ENCODE data around the gene PEX5L.

PEX5L gene

GRCh38 chr3:179769411-179770247 is 267.1 kb downstream of the PEX5L start:
- no peak for DNase-seq (ENCODE audit: low read depth)

GRCh38 chr3:179768080-179768479 is 268.7 kb downstream of the PEX5L start:
- DNase-seq (ENCODE audit: low read depth) = peak; percentile 58

- no peak for DNase-seq (ENCODE audit: low read depth)
Observed at GRCh38 chr3:179766416-179767133, 270.2 kb downstream of the PEX5L start.

GRCh38 chr3:179765396-179765795 is 271.3 kb downstream of the PEX5L start:
- no peak for DNase-seq (ENCODE audit: low read depth)

- DNase-seq (ENCODE audit: low read depth) = peak; percentile 51
Observed at GRCh38 chr3:179760944-179761343, 275.8 kb downstream of the PEX5L start.

GRCh38 chr3:179750720-179751328 is 285.9 kb downstream of the PEX5L start:
- peak; percentile 26 for DNase-seq (ENCODE audit: low read depth)

GRCh38 chr3:179745716-179746115 is 291.0 kb downstream of the PEX5L start:
- no peak for DNase-seq (ENCODE audit: low read depth)

GRCh38 chr3:179745079-179745478 is 291.7 kb downstream of the PEX5L start:
- no peak for DNase-seq (ENCODE audit: low read depth)
